Stimulated activated CD4-positive, alpha-beta T cell treated with anti-CD3 and anti-CD28 coated beads, Interleukin-1b, Interleukin-23, amount 100 ng/mL, for 24 hours (primary cell): Measurements from ENCODE around the gene TOMM70.
"Not testable (repeated sequence)": the region's sequence is repeated elsewhere in the genome, so short reads cannot be mapped to it uniquely, and the experiment has no call there.

Experiments
- DNase-seq, 4 experiments: peaks; one replicate each; pipeline ENCODE4 v3.0.0-alpha.2; 2020; ENCODE audit warnings: low read depth in 4 of 4, low spot score in 1 of 4

The TOMM70 gene

GRCh38 chr3:100329800-100330489 lies 70.9 kb downstream of the TOMM70 start:
- no peak for DNase-seq

GRCh38 chr3:100327377-100327776 lies 73.5 kb downstream of the TOMM70 start:
- DNase-seq: not testable (repeated sequence)

GRCh38 chr3:100325827-100326226 lies 75.1 kb downstream of the TOMM70 start:
- DNase-seq: no peak

GRCh38 chr3:100324044-100324443 lies 76.8 kb downstream of the TOMM70 start:
- DNase-seq: no peak

- no peak for DNase-seq
These were observed 80.9 kb downstream of the TOMM70 start for GRCh38 chr3:100319951-100320350.

- no peak for DNase-seq
These were observed 83.0 kb downstream of the TOMM70 start for GRCh38 chr3:100317912-100318311.

GRCh38 chr3:100316641-100317069 lies 84.2 kb downstream of the TOMM70 start:
- no peak for DNase-seq
